ENCODE measurements around the gene PADI1. TPM values are rescaled to one million over a fixed set of nuclear protein-coding genes. Genes with fewer than 3 reads are reported as not detected.

Gene PADI1
- total RNA-seq, 1 donor from 2014 or later = not detected

- Histone ChIP-seq H3K27ac (replicated peaks) (no peak overlapping the region), H3K4me3 (no peak overlapping the region), H3K4me1 (peaks cover 5% of the 10 kb centered on the region), H3K27me3 (ENCODE audit: low read depth) (peaks cover 75% of the 10 kb centered on the region), H3K9me3 (replicated peaks) (no peaks in the 10 kb centered on the region), H3K36me3 (no peaks in the 10 kb centered on the region)
- TF ChIP-seq, protein P1, sequence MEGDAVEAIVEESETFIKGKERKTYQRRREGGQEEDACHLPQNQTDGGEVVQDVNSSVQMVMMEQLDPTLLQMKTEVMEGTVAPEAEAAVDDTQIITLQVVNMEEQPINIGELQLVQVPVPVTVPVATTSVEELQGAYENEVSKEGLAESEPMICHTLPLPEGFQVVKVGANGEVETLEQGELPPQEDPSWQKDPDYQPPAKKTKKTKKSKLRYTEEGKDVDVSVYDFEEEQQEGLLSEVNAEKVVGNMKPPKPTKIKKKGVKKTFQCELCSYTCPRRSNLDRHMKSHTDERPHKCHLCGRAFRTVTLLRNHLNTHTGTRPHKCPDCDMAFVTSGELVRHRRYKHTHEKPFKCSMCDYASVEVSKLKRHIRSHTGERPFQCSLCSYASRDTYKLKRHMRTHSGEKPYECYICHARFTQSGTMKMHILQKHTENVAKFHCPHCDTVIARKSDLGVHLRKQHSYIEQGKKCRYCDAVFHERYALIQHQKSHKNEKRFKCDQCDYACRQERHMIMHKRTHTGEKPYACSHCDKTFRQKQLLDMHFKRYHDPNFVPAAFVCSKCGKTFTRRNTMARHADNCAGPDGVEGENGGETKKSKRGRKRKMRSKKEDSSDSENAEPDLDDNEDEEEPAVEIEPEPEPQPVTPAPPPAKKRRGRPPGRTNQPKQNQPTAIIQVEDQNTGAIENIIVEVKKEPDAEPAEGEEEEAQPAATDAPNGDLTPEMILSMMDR (IDR thresholded peaks at IDR 0.05; ENCODE audit: borderline replicate concordance) = no peak
- DNase-seq = no peak
- intact Hi-C loops (cut with micrococcal nuclease) = no loop called here
Measured at GRCh38 chr1:17207966-17208418, 3.1 kb downstream of the PADI1 start.

DNA sequence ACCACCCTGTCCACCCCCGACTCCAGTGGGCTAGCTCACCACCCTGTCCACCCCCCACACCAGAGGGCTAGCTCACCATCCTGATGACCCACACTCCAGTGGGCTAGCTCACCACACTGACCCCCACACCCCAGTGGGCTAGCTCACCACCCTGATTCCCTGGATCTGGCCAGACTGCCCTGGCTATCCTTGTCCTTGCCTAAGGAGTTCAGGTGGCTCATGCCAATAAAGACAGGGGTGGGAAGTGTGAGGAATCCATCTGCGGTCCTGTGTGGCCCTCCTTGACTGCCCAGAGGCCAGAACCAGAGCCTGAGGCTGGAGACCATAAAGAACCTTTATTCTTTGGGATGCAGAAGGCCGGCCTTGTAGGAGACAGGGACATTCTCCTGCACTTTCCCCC lies 3.6 kb downstream of the PADI1 start:
- Histone ChIP-seq H3K27me3 (ENCODE audit: low read depth) (peaks cover 75% of the 10 kb centered on the region), H3K9me3 (replicated peaks) (no peaks in the 10 kb centered on the region), H3K27ac (replicated peaks) (no peak overlapping the region), H3K36me3 (no peaks in the 10 kb centered on the region), H3K4me3 (no peak overlapping the region), H3K4me1 (peaks cover 7% of the 10 kb centered on the region)
- DNase-seq = no peak
- TF ChIP-seq, protein P1 (IDR thresholded peaks at IDR 0.05; ENCODE audit: borderline replicate concordance) = no peak
- intact Hi-C loops (cut with micrococcal nuclease) = no loop called here

DNA sequence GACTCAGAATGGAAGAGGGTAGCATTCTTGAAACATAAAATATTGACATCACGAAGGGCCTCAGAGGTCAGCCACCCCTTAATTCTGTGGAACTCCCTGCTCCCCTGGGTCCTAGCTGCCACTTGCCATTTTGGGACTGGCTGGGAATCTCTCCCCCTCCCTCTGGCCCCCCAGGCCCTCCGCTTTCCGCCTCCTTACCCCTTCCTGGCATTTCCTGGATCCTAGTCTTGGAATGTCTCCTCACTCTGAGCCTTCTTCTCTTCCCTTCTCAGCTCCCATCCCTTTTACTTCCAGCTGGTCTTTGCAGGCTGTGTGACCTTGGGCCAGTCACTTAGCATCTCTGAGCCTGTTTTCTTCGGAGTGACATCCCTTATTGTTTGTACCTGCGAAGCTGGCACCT lies 4.5 kb downstream of the PADI1 start:
- H3K27me3 ChIP-seq (ENCODE audit: low read depth) = peaks cover 75% of the 10 kb centered on the region
- intact Hi-C loops (cut with micrococcal nuclease) = no loop called here

GRCh38 chr1:17210176-17210575 lies 5.2 kb downstream of the PADI1 start:
- Histone ChIP-seq H3K36me3 (no peaks in the 10 kb centered on the region), H3K27me3 (ENCODE audit: low read depth) (peaks cover 75% of the 10 kb centered on the region), H3K9me3 (replicated peaks) (no peaks in the 10 kb centered on the region), H3K4me1 (peaks cover 7% of the 10 kb centered on the region), H3K27ac (replicated peaks) (no peak overlapping the region), H3K4me3 (no peak overlapping the region)
- intact Hi-C loops (cut with micrococcal nuclease) = no loop called here
- no peak for DNase-seq
- TF ChIP-seq, protein P1 (IDR thresholded peaks at IDR 0.05; ENCODE audit: borderline replicate concordance) = no peak

More for the DNA sequence above, 4.5 kb downstream of the PADI1 start:
- H3K36me3 ChIP-seq = no peaks in the 10 kb centered on the region
- no peak overlapping the region for H3K4me3 ChIP-seq
- H3K27ac ChIP-seq (replicated peaks) = no peak overlapping the region
- TF ChIP-seq, protein P1 (IDR thresholded peaks at IDR 0.05; ENCODE audit: borderline replicate concordance) = no peak
- no peak for DNase-seq
- no peaks in the 10 kb centered on the region for H3K9me3 ChIP-seq (replicated peaks)
- peaks cover 7% of the 10 kb centered on the region for H3K4me1 ChIP-seq

DNA sequence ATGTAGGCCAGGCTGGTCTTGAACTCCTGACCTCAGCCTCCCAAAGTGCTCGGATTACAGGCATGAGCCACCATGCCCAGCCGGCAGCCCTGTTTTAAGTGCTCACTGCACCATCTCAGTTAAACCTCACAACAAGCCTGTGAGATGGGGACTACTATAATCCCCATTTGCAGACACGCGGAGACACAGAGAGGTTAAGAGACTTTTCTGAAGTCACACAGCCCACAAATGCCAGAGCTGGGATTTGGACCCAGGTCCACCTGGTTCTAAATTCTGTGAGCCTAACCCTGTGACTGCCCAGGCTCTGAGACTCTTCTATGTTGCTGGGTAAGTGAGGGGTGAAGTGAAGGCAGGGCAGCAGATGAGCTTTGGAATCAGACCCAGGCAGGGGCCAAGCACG lies 6.4 kb downstream of the PADI1 start:
- Histone ChIP-seq H3K9me3 (replicated peaks) (no peaks in the 10 kb centered on the region), H3K36me3 (no peaks in the 10 kb centered on the region), H3K27me3 (ENCODE audit: low read depth) (peaks cover 75% of the 10 kb centered on the region), H3K27ac (replicated peaks) (no peak overlapping the region), H3K4me1 (peaks cover 7% of the 10 kb centered on the region), H3K4me3 (no peak overlapping the region)
- TF ChIP-seq, protein P1 (IDR thresholded peaks at IDR 0.05; ENCODE audit: borderline replicate concordance) = no peak
- intact Hi-C loops (cut with micrococcal nuclease) = no loop called here
- no peak for DNase-seq
